GM12878 (cell line): Measurements from ENCODE around the gene EYS. TPM values are rescaled to one million over a fixed set of nuclear protein-coding genes. Genes with fewer than 3 reads are reported as not detected.

Experiments used
- ATAC-seq: fragments of 200-7000 bp; cut with Tn5 transposase; 3 replicates; pipeline ENCODE4 v1.9.1; 2020; ENCODE audit warnings: mild to moderate bottlenecking, moderate library complexity
- BruUV-seq: library from RNA; stranded (reverse); fragments of 400-500 nt; replicated peaks from 2 replicates; lab custom pipeline; 2021; lab: Mats Ljungman, UMichigan
- CTCF ChIA-PET: fragments of 300-600 bp; sonication (Branson Sonifier 250); formaldehyde crosslinking; extraction: SDS; loops from one replicate; lab custom pipeline; 2021; ENCODE audit warnings: inconsistent platforms; lab: Yijun Ruan, JAX
- POLR2A ChIA-PET: fragments of 350-600 bp; formaldehyde crosslinking; extraction: SDS; loops from one replicate; lab custom pipeline; 2021; ENCODE audit warnings: inconsistent platforms; lab: Charles Lee
- RAD21 ChIA-PET: fragments of 300-600 bp; sonication (Branson Sonifier 250); formaldehyde crosslinking; loops from one replicate; lab custom pipeline; 2023; ENCODE audit warnings: antibody characterized with exemption; ENCODE audit not compliant: unreplicated experiment; lab: Charles Lee
- SMC1A ChIA-PET: fragments of 300-600 bp; sonication (Branson Sonifier 250); formaldehyde crosslinking; loops from one replicate; lab custom pipeline; 2023; ENCODE audit not compliant: unreplicated experiment, uncharacterized antibody; lab: Charles Lee
- DNase-seq: peaks from one replicate; pipeline ENCODE4 v3.0.0-alpha.2; 2011; ENCODE audit warnings: low read depth, low spot score
- FAIRE-seq: peaks from 3 replicates; lab custom pipeline; 2011; peaks lifted over from hg19 to GRCh38; lab: Jason Lieb, UNC
- H2AFZ ChIP-seq: 2 replicates; pipeline ENCODE4 v1.6.0; 2011; ENCODE audit warnings: low read depth, low read length, control low read depth; ENCODE audit not compliant: control insufficient read depth
- H3K27ac ChIP-seq: 2 replicates; pipeline ENCODE4 v1.5.1; 2011; ENCODE audit warnings: control low read depth; ENCODE audit not compliant: control insufficient read depth, insufficient read depth
- H3K27me3 ChIP-seq, 2 experiments: replicated peaks in 1 of 2; 2 replicates each; pipeline versions ENCODE4 v1.6.0 to v1.6.1; 2011; ENCODE audit warnings: low read length in 1 of 2; ENCODE audit not compliant: control insufficient read depth in 2 of 2, insufficient read depth in 2 of 2
- H3K36me3 ChIP-seq, 2 experiments: 2 replicates each; pipeline ENCODE4 v1.5.1; 2011; ENCODE audit warnings: low read length in 1 of 2; ENCODE audit not compliant: control insufficient read depth in 2 of 2, insufficient read depth in 2 of 2
- H3K4me1 ChIP-seq: 2 replicates; pipeline ENCODE4 v1.6.1; 2011; ENCODE audit warnings: mild to moderate bottlenecking, low read length, moderate library complexity, mixed read lengths; ENCODE audit not compliant: control insufficient read depth, insufficient read depth
- H3K4me2 ChIP-seq: 2 replicates; pipeline ENCODE4 v1.6.0; 2011; ENCODE audit warnings: control low read depth; ENCODE audit not compliant: control insufficient read depth, insufficient read depth
- H3K4me3 ChIP-seq: fragments of 200-600 bp; sonication (generic); 2 replicates; pipeline ENCODE4 v1.5.1; 2016
- H3K79me2 ChIP-seq: 2 replicates; pipeline ENCODE4 v1.6.0; 2011; ENCODE audit warnings: low read length; ENCODE audit not compliant: control insufficient read depth, insufficient read depth
- H3K9ac ChIP-seq: 2 replicates; pipeline ENCODE4 v1.8.0; 2011; ENCODE audit warnings: low read length, control low read depth, mixed read lengths; ENCODE audit not compliant: control insufficient read depth, insufficient read depth
- H3K9me3 ChIP-seq: replicated peaks from 3 replicates; pipeline ENCODE4 v1.5.1; 2011; ENCODE audit warnings: mild to moderate bottlenecking, low read length; ENCODE audit not compliant: control insufficient read depth, insufficient read depth
- H4K20me1 ChIP-seq: 2 replicates; pipeline ENCODE4 v1.6.0; 2011; ENCODE audit not compliant: control insufficient read depth, insufficient read depth
- ASH2L ChIP-seq: fragments of 300-600, 200-600 bp; sonication (generic); IDR thresholded peaks from 2 replicates; pipeline ENCODE4 v1.6.1; 2017; ENCODE audit warnings: low read depth, mild to moderate bottlenecking, borderline replicate concordance
- BHLHE40 ChIP-seq, 2 experiments: fragments of 450-650 bp in 1 of 2; IDR thresholded peaks; 2 replicates each; pipeline ENCODE4 v1.6.1; 2011 to 2017; ENCODE audit warnings: low read depth in 2 of 2, borderline replicate concordance in 1 of 2, improper control_type of control experiment in 1 of 2, low read length in 1 of 2, mild to moderate bottlenecking in 1 of 2
- CHD2 ChIP-seq: IDR thresholded peaks from 2 replicates; pipeline ENCODE4 v1.6.1; 2011; ENCODE audit warnings: low read depth, low read length, improper control_type of control experiment, borderline replicate concordance
- HCFC1 ChIP-seq: fragments of 150-350 bp; IDR thresholded peaks from 2 replicates; pipeline ENCODE4 v1.6.1; 2014; ENCODE audit warnings: low read length
- NBN ChIP-seq: fragments of 450-650 bp; IDR thresholded peaks from 2 replicates; pipeline ENCODE4 v1.6.1; 2016
- POLR2AphosphoS5 ChIP-seq: IDR thresholded peaks from 2 replicates; pipeline ENCODE4 v1.6.1; 2011; ENCODE audit warnings: mild to moderate bottlenecking, low read length, inconsistent platforms
- RUNX3 ChIP-seq: IDR thresholded peaks from 2 replicates; pipeline ENCODE4 v1.6.1; 2012; ENCODE audit warnings: low read length, inconsistent platforms
- SIN3A ChIP-seq: IDR thresholded peaks from 2 replicates; pipeline ENCODE4 v1.6.1; 2012; ENCODE audit warnings: low read depth, low read length, improper control_type of control experiment
- SIX5 ChIP-seq: IDR thresholded peaks from 2 replicates; pipeline ENCODE4 v1.6.1; 2011; ENCODE audit warnings: mild to moderate bottlenecking, low read depth, low read length, moderate library complexity; ENCODE audit not compliant: severe bottlenecking
- SP1 ChIP-seq: IDR thresholded peaks from one replicate; pipeline ENCODE4 v1.6.1; 2011; ENCODE audit warnings: low read depth, low read length
- TCF12 ChIP-seq: IDR thresholded peaks from 2 replicates; pipeline ENCODE4 v1.6.1; 2011; ENCODE audit warnings: low read depth, mild to moderate bottlenecking, low read length
- ZNF24 ChIP-seq: fragments of 450-650 bp; IDR thresholded peaks from 2 replicates; pipeline ENCODE4 v1.6.1; 2017; ENCODE audit warnings: antibody characterized with exemption, mild to moderate bottlenecking
- WGBS: methylation state at CpG from one replicate; pipeline ENCODE4 v1.1.6; 2016; ENCODE audit warnings: low lambda C conversion rate; ENCODE audit not compliant: insufficient replicate concordance, insufficient coverage; ENCODE audit errors: missing lambda C conversion rate; 5-methylcytosine and 5-hydroxymethylcytosine counted together
- in situ Hi-C: fragments of 300-500 bp; cut with MboI; formaldehyde crosslinking; loops from 9 replicates; pipeline ENCODE4 v1.14.3; 2018; ENCODE audit warnings: mixed read lengths
- intact Hi-C: fragments of 100-400 bp; cut with micrococcal nuclease; formaldehyde crosslinking; loops from one replicate; pipeline ENCODE4 v1.14.2; 2022; ENCODE audit not compliant: unreplicated experiment
- polyA plus RNA-seq, 11 experiments: library from polyadenylated mRNA; depleted of rRNA in 4 of 11; unstranded in 6 of 11; stranded (reverse) in 5 of 11; fragments of >200 nt; fragmentation: Nextera tagmentation in 4 of 11; fragmentation: Illumina TruSeq in 1 of 11; extraction: Ambion mirVana in 4 of 11; extraction: Trizol in 1 of 11; gene quantifications; 1 replicate in 1 of 11; 2 replicates in 10 of 11; pipeline versions ENCODE4 v1.2.1 to v1.2.3, GENCODE V29; 2011 to 2016; ENCODE audit warnings: inconsistent platforms in 2 of 11, missing spikeins in 2 of 11, low read depth in 1 of 11
- total RNA-seq, 4 experiments: library from RNA; depleted of rRNA in 3 of 4; stranded (reverse); fragments of >200 nt in 3 of 4; fragmentation: Illumina TruSeq in 1 of 4; extraction: Trizol in 1 of 4; gene quantifications; 2 replicates each; pipeline versions ENCODE4 v1.2.1 to v1.2.3, GENCODE V29; 2013 to 2021
- TF ChIP-seq, protein P1 (sequence below): fragments of 450-650 bp; IDR thresholded peaks from 2 replicates; pipeline ENCODE4 v1.6.1; 2017; ENCODE audit warnings: mild to moderate bottlenecking, moderate library complexity

Gene EYS
- total and polyA plus RNA-seq, 10 of the 15 experiments (the other 5 are each of a cell fraction or from before 2014, with no cell fraction given) = under 0.01 to 0.14 (median 0.02) TPM; not detected in 1

DNA sequence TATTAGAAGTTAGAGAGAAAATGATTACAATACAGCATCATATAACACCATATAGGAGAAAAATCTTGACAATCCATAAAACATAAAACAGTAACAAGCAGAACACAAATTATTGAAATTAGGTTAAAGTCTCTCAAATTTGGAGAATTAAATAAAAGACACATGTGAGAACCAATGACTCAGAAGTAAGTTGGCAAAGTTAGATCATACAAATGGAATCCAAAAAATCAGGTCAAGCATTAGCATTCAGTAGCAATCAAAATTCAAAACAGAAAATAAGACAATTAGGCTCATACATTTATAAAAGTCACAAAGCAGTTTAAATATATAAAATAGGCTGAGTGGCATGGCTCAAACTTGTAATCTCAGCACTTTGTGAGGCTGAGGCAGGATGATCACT lies 1295.8 kb downstream of the EYS start:
- ChIA-PET POLR2A (no interaction called here), CTCF (no interaction called here), SMC1A (no interaction called here), RAD21 (no interaction called here)
- H3K9ac ChIP-seq = no peak overlapping the region
- H3K4me1 ChIP-seq = no peaks in the 10 kb centered on the region
- in situ Hi-C loops = no loop called here
- ATAC-seq (no peak), DNase-seq (no peak), FAIRE-seq (no peak)
- H3K4me2 ChIP-seq = no peak overlapping the region
- H3K9me3 ChIP-seq = no peaks in the 10 kb centered on the region
- H3K36me3 ChIP-seq = no peaks in the 10 kb centered on the region
- no peak overlapping the region for H2AFZ ChIP-seq
- H3K4me3 ChIP-seq = no peak overlapping the region
- BruUV-seq = no TSS peak
- H3K27ac ChIP-seq = no peak overlapping the region
- H3K27me3 ChIP-seq = no peaks in the 10 kb centered on the region
- H4K20me1 ChIP-seq = no peaks in the 10 kb centered on the region
- H3K79me2 ChIP-seq = no peaks in the 10 kb centered on the region
- intact Hi-C loops = no loop called here
- no peak for TF ChIP-seq SP1
- no peak for TF ChIP-seq HCFC1
- no peak for TF ChIP-seq TCF12

DNA sequence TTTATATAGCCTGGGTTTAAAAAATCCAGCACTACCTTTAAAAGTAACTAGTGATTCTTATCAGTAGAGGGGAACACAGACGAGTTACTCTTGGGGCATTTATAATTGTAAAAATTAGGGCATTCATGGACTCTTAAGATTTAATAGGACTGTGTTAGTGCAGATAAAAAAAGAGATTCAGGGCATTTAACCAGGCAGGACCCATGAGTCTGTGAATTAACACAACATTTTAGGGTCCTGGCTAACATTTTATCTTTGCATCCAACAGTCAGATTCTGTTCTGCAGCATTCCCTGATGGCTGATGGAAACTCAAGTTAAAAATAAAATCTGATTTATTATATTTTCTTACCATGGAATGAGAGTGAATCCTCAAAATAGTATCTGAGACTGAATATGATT lies 1297.1 kb downstream of the EYS start:
- Histone ChIP-seq H3K9me3 (no peaks in the 10 kb centered on the region), H3K9ac (no peak overlapping the region), H3K27ac (no peak overlapping the region), H3K4me3 (no peak overlapping the region), H4K20me1 (no peaks in the 10 kb centered on the region), H3K4me1 (no peaks in the 10 kb centered on the region), H3K36me3 (no peaks in the 10 kb centered on the region), H2AFZ (no peak overlapping the region), H3K79me2 (no peaks in the 10 kb centered on the region), H3K27me3 (no peaks in the 10 kb centered on the region), H3K4me2 (no peak overlapping the region)
- no peak for FAIRE-seq
- TF ChIP-seq CHD2 (no peak), ASH2L (no peak), SIN3A (no peak), HCFC1 (no peak), NBN (no peak), BHLHE40 (IDR thresholded peaks at IDR 0.05; ENCODE audit: borderline replicate concordance in 1 of 2, low read depth in 2 of 2, low read length in 1 of 2) (no peak), RUNX3 (no peak), SIX5 (no peak), POLR2AphosphoS5 (no peak), ZNF24 (no peak)
- TF ChIP-seq, protein P1, sequence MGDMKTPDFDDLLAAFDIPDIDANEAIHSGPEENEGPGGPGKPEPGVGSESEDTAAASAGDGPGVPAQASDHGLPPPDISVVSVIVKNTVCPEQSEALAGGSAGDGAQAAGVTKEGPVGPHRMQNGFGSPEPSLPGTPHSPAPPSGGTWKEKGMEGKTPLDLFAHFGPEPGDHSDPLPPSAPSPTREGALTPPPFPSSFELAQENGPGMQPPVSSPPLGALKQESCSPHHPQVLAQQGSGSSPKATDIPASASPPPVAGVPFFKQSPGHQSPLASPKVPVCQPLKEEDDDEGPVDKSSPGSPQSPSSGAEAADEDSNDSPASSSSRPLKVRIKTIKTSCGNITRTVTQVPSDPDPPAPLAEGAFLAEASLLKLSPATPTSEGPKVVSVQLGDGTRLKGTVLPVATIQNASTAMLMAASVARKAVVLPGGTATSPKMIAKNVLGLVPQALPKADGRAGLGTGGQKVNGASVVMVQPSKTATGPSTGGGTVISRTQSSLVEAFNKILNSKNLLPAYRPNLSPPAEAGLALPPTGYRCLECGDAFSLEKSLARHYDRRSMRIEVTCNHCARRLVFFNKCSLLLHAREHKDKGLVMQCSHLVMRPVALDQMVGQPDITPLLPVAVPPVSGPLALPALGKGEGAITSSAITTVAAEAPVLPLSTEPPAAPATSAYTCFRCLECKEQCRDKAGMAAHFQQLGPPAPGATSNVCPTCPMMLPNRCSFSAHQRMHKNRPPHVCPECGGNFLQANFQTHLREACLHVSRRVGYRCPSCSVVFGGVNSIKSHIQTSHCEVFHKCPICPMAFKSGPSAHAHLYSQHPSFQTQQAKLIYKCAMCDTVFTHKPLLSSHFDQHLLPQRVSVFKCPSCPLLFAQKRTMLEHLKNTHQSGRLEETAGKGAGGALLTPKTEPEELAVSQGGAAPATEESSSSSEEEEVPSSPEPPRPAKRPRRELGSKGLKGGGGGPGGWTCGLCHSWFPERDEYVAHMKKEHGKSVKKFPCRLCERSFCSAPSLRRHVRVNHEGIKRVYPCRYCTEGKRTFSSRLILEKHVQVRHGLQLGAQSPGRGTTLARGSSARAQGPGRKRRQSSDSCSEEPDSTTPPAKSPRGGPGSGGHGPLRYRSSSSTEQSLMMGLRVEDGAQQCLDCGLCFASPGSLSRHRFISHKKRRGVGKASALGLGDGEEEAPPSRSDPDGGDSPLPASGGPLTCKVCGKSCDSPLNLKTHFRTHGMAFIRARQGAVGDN = no peak
- 9% methylated on average over 1 of the region's 1 CpG for WGBS
- intact Hi-C loops = no loop called here
- CTCF ChIA-PET = no interaction called here
- no TSS peak for BruUV-seq
- DNase-seq = no peak
- RAD21 ChIA-PET = no interaction called here
- POLR2A ChIA-PET = no interaction called here
- no peak for ATAC-seq
- SMC1A ChIA-PET = no interaction called here
- in situ Hi-C loops = no loop called here
